Left ventricle myocardium inferior (tissue), 1 donor: ENCODE measurements around the gene FSIP1. TPM values are rescaled to one million over a fixed set of nuclear protein-coding genes. Genes with fewer than 3 reads are reported as not detected.

Experiments
- DNase-seq: peaks from one replicate; pipeline ENCODE4 v3.0.0-alpha.2; 2020
- H3K27ac ChIP-seq: fragments of 200-600 bp; replicated peaks from 2 replicates; pipeline ENCODE4 v1.8.0; 2021
- H3K27me3 ChIP-seq: fragments of 200-600 bp; 2 replicates; pipeline ENCODE4 v1.8.0; 2021; ENCODE audit warnings: low read depth
- H3K36me3 ChIP-seq: fragments of 200-600 bp; 2 replicates; pipeline ENCODE4 v1.8.0; 2021
- H3K4me1 ChIP-seq: fragments of 200-600 bp; 2 replicates; pipeline ENCODE4 v1.8.0; 2021
- H3K4me3 ChIP-seq: fragments of 200-600 bp; 2 replicates; pipeline ENCODE4 v1.8.0; 2021; ENCODE audit warnings: mild to moderate bottlenecking, moderate library complexity
- H3K9me3 ChIP-seq: fragments of 200-600 bp; replicated peaks from 2 replicates; pipeline ENCODE4 v1.8.0; 2021
- intact Hi-C: fragments of 100-400 bp; cut with micrococcal nuclease; formaldehyde crosslinking; loops from one replicate; pipeline ENCODE4 v1.11.0; 2022
- total RNA-seq: library from RNA; stranded (reverse); fragmentation: NEBNext Ultra II Directional; extraction: Animal tissue kit (Norgen Biotek cat#: 25700); gene quantifications from one replicate; pipeline ENCODE4 v1.2.1, GENCODE V29; 2021
- TF ChIP-seq, protein P1 (sequence below): fragments of 200-600 bp; IDR thresholded peaks from 2 replicates; pipeline ENCODE4 v1.8.0; 2021; ENCODE audit warnings: antibody characterized with exemption, mild to moderate bottlenecking, borderline replicate concordance
- donor health status: DM: no; HTN: yes; CAD: no; lungs with severe emphysema.

The FSIP1 gene
- total RNA-seq, 1 donor from 2014 or later: 1.2 TPM

DNA sequence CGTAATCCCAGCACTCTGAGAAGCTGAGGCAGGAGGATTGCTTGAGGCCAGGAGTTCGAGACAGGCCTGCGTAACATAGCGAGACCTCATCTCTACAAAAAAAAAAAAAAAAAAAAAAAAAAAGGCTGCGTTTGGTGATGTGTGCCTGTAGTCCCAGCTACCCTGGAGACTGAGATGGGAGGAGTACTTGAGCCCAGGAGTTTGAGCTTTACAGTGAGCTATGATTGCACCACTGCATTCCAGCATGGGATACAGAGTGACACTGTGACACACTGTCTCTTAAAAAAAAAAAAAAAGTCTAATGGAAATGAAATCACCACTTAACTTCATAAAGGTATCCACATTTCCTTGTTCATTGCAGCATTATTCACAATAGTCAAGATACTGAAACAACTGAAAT is 136.2 kb downstream of the FSIP1 start:
- DNase-seq: no peak
- intact Hi-C loops: no loop called here
- Histone ChIP-seq H3K36me3 (no peaks in the 10 kb centered on the region), H3K4me3 (no peak overlapping the region), H3K27ac (no peak overlapping the region), H3K9me3 (no peaks in the 10 kb centered on the region), H3K27me3 (no peaks in the 10 kb centered on the region), H3K4me1 (peaks cover 27% of the 10 kb centered on the region)
- TF ChIP-seq, protein P1, sequence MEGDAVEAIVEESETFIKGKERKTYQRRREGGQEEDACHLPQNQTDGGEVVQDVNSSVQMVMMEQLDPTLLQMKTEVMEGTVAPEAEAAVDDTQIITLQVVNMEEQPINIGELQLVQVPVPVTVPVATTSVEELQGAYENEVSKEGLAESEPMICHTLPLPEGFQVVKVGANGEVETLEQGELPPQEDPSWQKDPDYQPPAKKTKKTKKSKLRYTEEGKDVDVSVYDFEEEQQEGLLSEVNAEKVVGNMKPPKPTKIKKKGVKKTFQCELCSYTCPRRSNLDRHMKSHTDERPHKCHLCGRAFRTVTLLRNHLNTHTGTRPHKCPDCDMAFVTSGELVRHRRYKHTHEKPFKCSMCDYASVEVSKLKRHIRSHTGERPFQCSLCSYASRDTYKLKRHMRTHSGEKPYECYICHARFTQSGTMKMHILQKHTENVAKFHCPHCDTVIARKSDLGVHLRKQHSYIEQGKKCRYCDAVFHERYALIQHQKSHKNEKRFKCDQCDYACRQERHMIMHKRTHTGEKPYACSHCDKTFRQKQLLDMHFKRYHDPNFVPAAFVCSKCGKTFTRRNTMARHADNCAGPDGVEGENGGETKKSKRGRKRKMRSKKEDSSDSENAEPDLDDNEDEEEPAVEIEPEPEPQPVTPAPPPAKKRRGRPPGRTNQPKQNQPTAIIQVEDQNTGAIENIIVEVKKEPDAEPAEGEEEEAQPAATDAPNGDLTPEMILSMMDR: no peak

GRCh38 chr15:39645976-39646257 is 136.7 kb downstream of the FSIP1 start:
- Histone ChIP-seq H3K36me3 (no peaks in the 10 kb centered on the region), H3K4me1 (peaks cover 27% of the 10 kb centered on the region), H3K27ac (no peak overlapping the region), H3K4me3 (no peak overlapping the region), H3K9me3 (no peaks in the 10 kb centered on the region), H3K27me3 (no peaks in the 10 kb centered on the region)
- no peak for DNase-seq
- TF ChIP-seq, protein P1: no peak
- intact Hi-C loops: no loop called here

DNA sequence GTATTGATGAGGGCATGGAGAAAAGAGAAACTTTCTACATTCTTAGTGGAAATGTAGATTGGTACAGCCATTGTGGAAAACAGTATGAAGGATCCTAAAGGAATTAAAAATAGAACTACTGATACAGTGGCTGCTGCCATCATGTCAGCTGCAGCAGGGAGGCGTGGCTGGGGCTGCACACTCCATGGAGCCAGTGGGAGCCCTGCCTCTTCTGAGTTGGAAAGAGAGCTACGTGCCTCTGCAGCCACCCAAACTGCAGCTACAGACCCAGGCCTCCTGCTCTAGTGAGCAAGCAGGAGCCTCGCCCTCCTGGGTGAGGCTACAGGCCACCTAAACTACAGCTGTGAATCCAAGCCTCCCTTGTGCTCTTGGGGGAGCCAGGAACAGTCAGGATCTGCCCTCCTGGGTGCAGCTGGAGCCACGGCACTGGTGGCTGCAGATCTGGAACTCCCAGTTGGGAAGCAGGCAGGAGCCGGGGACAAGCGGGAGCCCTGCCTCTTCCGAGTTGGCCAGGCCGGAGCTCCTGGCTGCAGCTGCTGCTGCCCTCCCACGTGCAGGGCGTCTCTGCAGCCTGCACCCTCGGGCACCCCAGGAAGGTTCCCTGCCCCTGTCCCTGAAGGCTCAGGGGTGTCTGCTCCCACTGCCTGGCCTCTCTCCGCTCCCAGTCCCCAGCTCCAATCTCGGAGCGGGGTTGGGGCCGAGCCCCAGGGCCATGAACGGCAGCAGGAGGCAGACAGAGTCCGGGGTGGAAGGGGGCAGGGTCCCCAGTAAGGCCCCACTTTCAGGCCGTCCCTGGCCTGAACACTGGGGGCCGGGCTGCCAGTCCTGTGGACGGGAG is 137.3 kb downstream of the FSIP1 start:
- TF ChIP-seq, protein P1: no peak
- Histone ChIP-seq H3K36me3 (no peaks in the 10 kb centered on the region), H3K27ac (peak overlapping the region; percentile 69), H3K9me3 (no peaks in the 10 kb centered on the region), H3K4me1 (peaks cover 27% of the 10 kb centered on the region), H3K4me3 (no peak overlapping the region), H3K27me3 (no peaks in the 10 kb centered on the region)
- DNase-seq: peak; percentile 37
- intact Hi-C loops: no loop called here

DNA sequence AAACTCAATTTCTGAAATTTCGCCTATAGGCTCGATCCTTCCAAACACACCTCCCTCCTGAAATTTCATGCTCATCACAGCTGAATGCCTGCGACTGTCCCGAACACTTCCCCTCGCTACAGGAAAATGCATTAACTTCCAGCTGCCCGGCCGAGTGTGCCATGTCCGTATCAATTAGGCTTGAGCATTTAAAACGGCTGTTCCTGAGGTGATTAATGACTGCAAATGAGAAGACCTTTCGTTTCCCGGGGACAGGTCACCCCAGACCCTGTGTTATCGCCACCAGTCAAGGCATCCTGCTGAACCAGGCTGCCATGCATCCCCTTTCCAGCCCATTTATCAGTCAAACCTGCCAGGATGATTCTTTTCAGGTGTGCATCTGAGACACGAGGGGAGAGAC is 138.5 kb downstream of the FSIP1 start:
- no peaks in the 10 kb centered on the region for H3K9me3 ChIP-seq
- H3K4me1 ChIP-seq: peaks cover 23% of the 10 kb centered on the region
- no peak overlapping the region for H3K4me3 ChIP-seq
- TF ChIP-seq, protein P1: no peak
- no peaks in the 10 kb centered on the region for H3K36me3 ChIP-seq
- intact Hi-C loops: no loop called here
- H3K27me3 ChIP-seq: no peaks in the 10 kb centered on the region
- H3K27ac ChIP-seq: no peak overlapping the region
- no peak for DNase-seq

- H3K9me3 ChIP-seq: no peaks in the 10 kb centered on the region
- H3K27ac ChIP-seq: no peak overlapping the region
- H3K27me3 ChIP-seq: no peaks in the 10 kb centered on the region
- H3K4me1 ChIP-seq: peaks cover 23% of the 10 kb centered on the region
- intact Hi-C loops: no loop called here
- DNase-seq: no peak
- TF ChIP-seq, protein P1: no peak
- no peaks in the 10 kb centered on the region for H3K36me3 ChIP-seq
- no peak overlapping the region for H3K4me3 ChIP-seq
Observed at GRCh38 chr15:39643727-39644126, 138.9 kb downstream of the FSIP1 start.
